ENCODE data around the gene ANGPTL5.
"Not testable (repeated sequence)": the region's sequence is repeated elsewhere in the genome, so short reads cannot be mapped to it uniquely, and the experiment has no call there.

ANGPTL5 gene

DNA sequence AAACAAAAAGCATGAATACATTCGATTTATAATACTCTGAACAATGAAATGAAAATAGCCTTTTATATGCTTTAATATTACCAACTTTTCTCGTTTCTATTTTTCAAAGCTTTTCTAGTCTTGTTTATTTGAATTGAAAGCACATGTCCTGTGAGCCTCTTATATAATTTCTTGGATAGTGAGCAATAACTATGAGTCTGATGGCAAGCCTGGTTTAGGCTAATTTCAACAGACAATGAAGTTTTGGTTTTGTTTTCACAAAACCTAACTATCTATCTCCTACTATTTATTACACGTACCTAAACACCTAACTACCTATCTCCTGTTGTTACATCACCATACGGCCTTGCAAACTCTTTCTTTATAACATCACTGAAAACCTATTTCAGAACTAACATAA lies 30.7 kb downstream of the ANGPTL5 start:
- no peak for DNase-seq (ENCODE audit: low spot score)

DNA sequence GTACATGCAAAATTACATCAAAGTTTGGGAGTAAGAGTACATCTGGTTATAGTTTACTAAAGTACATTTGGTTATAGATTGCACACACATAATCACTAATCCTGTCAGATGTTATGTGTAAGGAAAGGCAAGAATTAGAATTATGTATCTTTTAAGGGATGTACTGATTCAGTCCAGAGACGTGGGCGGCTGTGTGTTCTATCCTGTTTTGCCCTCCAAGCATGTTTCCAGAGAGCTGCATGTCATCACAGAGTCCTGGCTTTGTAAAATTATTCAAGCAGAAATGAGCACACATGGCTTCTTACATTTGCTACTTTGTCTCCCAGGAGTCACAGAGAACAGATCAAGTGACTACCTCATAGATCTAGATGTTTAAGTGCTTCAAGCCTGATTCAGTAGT lies 34.7 kb downstream of the ANGPTL5 start:
- no peak for DNase-seq (ENCODE audit: low spot score)

DNA sequence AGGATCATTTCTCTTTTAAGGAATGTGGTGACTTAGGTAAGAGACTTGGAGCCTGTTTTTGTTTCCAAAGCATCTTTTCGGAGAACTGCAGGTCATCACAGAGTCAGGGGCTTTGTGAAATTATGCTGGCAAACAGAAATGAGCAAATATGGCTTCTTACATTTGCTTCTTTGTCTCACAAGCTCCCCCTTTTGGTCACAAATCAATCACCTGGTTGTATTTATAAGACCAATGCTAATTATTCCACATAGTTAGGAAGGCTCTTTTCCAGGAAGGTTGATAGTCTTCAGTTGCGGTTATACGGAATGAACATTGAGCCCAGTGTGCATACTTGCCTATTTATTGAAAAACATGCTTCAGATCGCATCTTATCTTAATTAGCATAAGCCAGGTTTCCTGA lies 36.1 kb downstream of the ANGPTL5 start:
- no peak for DNase-seq (ENCODE audit: low spot score)

GRCh38 chr11:101872171-101872882 lies 44.0 kb downstream of the ANGPTL5 start:
- DNase-seq (ENCODE audit: low spot score): no peak

DNA sequence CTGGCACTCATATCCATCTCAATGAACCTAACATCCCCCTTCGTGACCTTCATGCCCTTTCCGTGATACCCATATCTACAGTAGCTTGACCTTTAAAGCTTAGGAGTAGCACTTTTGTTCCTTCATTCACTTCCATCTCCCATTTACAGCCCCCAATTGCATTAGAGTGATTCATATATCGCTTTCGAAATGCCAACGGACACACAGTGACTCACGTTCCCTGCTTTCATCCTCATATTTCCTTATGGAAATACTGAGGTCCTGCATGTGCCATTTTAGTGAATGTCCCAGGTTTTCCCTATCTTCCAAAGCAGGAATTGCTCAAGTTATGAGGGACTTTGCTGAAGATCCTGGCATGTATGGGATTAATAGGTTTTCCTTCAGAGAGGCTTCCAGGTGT lies 45.8 kb downstream of the ANGPTL5 start:
- DNase-seq (ENCODE audit: low spot score): no peak

DNA sequence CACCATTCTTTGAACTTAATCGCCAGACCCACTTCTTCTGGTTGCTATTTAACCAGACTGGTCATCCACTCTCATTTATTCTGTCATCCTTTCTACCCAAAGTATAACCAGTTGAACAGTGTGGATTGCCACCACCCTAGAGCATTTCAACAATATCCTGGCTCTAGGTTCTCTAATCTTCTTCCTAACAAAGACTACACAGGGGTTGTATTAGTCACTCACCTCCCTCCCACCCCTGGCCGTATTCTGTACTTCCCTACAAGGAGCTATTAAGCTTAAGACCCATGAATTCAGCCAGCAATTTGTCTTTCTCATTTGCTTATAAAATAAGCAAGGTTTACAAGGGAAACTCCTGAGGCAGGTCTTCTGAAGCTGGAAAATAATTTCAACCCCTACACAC lies 48.4 kb downstream of the ANGPTL5 start:
- DNase-seq (ENCODE audit: low spot score): no peak

DNA sequence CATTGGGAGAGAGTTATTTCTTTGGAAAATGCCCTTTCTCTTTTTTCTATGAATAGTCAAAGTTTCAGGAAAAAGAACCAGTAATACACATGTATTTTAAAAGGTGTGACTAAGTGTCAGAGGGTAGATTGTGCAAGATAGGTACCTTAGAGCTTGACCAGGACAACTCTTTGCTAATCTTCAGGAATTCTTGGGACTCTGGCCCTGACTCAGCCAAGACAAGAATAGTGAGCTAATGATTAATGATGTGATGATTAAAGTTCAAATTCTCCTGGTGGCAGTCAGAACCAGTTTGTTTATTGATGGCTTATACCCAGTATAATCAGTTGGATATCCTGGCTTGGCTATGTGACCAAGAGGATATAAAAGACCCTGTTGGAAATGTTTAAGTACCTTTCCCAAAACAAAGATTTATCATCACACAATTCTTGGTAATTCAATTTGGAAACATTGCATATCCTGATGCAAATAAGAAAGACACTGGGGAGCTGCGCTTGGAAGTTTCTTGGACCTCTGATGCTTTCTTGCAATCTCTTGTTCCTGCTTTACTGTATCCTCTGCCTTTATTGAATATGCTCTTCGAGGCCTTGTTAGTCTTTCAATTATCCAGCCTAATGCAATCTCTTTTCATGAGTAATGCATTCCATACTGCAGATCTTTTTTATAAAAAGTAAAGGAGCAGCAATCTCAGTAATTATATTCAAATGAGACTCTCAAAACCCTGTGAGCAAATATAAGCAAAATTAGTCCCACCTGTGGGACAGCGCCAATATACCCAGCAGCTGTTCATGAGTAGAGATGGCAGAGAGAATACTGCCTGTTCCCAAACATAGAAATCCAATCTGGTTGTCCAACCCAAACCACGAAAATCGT lies 49.5 kb downstream of the ANGPTL5 start:
- DNase-seq (ENCODE audit: low spot score): no peak

DNA sequence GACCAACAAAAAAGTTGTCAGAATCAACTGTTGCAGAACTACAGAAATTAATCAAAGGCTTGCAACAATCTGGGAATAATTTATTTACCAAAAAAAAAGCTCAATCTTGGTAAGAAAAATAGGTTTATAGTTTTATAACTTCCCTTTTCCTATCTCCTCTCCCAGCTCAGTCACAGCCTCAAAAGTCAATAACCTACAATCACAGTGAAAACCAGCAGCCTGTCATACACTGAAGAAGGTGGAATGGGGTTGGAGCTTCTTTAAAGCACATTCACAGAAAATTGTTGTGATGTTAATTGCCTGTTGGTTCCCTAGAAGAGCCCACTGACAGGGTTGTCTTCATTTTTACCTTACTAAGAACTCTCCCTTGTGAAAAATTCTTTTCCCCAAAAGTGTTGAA lies 52.2 kb downstream of the ANGPTL5 start:
- DNase-seq (ENCODE audit: low spot score): no peak

- no peak for DNase-seq (ENCODE audit: low spot score)
Observed at GRCh38 chr11:101863361-101863760, 53.0 kb downstream of the ANGPTL5 start.

DNA sequence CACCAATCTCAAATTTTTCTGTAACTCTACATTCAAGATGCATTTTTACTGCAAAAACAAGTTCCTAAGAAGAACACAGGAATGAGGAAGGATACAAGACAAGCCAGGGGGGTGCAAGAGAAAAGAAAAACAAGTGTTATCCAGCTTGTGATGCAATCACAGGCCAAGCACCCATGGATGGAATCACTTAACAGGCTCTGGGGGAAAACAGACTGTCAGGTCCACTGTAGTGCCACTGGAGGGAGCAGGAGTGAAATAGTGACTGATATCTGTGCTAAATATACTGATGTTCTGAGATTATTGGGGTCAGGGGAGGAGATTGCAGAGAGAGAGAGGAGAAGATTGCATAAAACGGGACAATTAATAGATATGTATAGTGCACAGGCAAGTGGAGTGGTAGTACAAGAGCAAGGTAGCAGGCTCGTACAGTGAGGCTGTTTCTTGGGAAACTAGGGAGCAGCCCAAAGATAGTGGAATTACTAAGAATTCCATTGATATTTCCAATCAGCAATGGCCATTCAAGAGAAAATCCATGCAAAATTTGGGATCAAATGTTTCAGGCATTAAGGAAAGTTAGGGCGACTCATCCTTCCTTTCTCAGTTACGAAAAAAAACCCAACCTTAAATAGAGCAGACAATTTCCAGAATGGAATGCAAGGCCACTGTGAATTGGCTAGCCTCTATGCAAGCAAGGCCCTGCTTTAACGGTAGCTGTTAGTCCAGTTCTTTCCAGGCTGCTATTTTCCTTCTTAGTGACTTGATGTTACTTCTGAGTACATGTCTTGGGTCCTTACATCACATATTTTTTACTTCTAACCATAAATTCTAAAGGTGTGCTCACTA lies 53.7 kb downstream of the ANGPTL5 start:
- DNase-seq (ENCODE audit: low spot score): no peak

- peak; percentile 44 for DNase-seq (ENCODE audit: low spot score)
Observed at GRCh38 chr11:101860696-101861427, 55.5 kb downstream of the ANGPTL5 start.

GRCh38 chr11:101852260-101852659 lies 64.1 kb downstream of the ANGPTL5 start:
- DNase-seq (ENCODE audit: low spot score): not testable (repeated sequence)

DNA sequence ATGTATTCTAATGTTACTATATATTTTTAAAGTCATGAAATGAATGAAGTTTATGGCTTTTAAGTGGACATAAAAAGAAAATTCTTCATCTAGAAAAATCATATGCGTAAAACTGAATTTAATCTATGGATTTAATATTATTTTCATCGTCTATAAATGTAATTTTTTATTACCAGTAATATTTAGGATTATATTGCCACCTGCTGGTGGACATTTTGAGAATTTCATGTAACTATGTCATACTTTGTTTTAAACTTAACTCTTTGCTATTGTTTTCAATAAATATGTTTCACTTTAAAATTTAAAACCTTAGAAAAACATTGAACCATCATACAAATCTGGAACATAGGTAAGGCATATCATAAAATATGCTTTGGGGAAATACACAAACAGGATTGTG lies 68.1 kb downstream of the ANGPTL5 start:
- DNase-seq (ENCODE audit: low spot score): no peak

GRCh38 chr11:101844608-101845007 lies 71.7 kb downstream of the ANGPTL5 start:
- DNase-seq (ENCODE audit: low spot score): no peak

GRCh38 chr11:101840704-101841103 lies 75.6 kb downstream of the ANGPTL5 start:
- no peak for DNase-seq (ENCODE audit: low spot score)
